HCEC 1CT (cell line): ENCODE results near the gene RHBDF2.
A peak's percentile ranks its signal among the peaks of the same experiment; 100 is the strongest.

ENCODE experiments used
- DNase-seq: peaks from one replicate; pipeline ENCODE4 v3.0.0-alpha.2; 2017

Gene RHBDF2

GRCh38 chr17:76452660-76453430 is 48.4 kb downstream of the RHBDF2 start, which contains the start of gene UBE2O:
Gene UBE2O (minus strand): TSS chr17:76453152. CDS start chr17:76453141, 11 bp downstream.
- DNase-seq = peak; percentile 87

GRCh38 chr17:76452127-76452659 is 49.0 kb downstream of the RHBDF2 start:
- no peak for DNase-seq

GRCh38 chr17:76451506-76451905 is 49.7 kb downstream of the RHBDF2 start:
- DNase-seq = no peak

GRCh38 chr17:76449126-76449525 is 52.1 kb downstream of the RHBDF2 start:
- no peak for DNase-seq

GRCh38 chr17:76447931-76448652 is 53.1 kb downstream of the RHBDF2 start:
- DNase-seq = no peak

GRCh38 chr17:76446449-76447231 is 54.6 kb downstream of the RHBDF2 start:
- peak; percentile 84 for DNase-seq

GRCh38 chr17:76445697-76446448 is 55.4 kb downstream of the RHBDF2 start:
- DNase-seq = no peak

GRCh38 chr17:76444518-76445311 is 56.5 kb downstream of the RHBDF2 start:
- DNase-seq = no peak

GRCh38 chr17:76442341-76443338 is 58.6 kb downstream of the RHBDF2 start:
- DNase-seq = no peak

- no peak for DNase-seq
Measured at GRCh38 chr17:76441686-76442340, 59.4 kb downstream of the RHBDF2 start.

GRCh38 chr17:76440751-76441362 is 60.4 kb downstream of the RHBDF2 start:
- no peak for DNase-seq

- DNase-seq = no peak
Measured at GRCh38 chr17:76439314-76439928, 61.8 kb downstream of the RHBDF2 start.

- no peak for DNase-seq
Measured at GRCh38 chr17:76438906-76439305, 62.3 kb downstream of the RHBDF2 start.

GRCh38 chr17:76437467-76438402 is 63.5 kb downstream of the RHBDF2 start:
- no peak for DNase-seq

- no peak for DNase-seq
Measured at GRCh38 chr17:76435751-76436150, 65.5 kb downstream of the RHBDF2 start.

GRCh38 chr17:76434870-76435269 is 66.4 kb downstream of the RHBDF2 start:
- no peak for DNase-seq

GRCh38 chr17:76433693-76434092 is 67.5 kb downstream of the RHBDF2 start:
- DNase-seq = no peak
